Measurements from ENCODE around the gene FHL1.

Gene FHL1

DNA sequence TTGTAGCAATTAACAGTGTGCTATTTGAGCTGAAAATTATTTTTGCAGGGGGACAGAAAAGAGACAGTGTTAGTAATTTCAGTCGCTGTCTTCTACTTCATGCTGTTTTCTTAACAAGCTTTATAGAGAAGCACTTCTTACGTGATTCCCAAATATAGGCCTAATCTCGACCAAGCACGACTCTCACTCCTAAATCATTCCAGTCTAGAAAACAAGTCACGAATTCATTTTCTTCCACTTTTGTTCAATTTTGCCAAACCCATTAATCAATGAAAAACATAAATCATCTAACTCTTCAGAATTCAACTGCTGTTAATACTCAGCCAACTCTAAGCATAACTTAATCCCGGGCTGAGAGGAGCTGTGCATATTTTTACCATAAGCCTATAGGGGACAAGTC, 21.0 kb upstream of the FHL1 start:
- TF ChIP-seq JUND (IDR thresholded peaks at IDR 0.05; ENCODE audit: low read depth), result no peak
- in situ Hi-C loops (cut with HindIII; ENCODE audit: low pct_unique_long_range_greater_than_20kb, low sequenced_read_pairs), result no loop called here

DNA sequence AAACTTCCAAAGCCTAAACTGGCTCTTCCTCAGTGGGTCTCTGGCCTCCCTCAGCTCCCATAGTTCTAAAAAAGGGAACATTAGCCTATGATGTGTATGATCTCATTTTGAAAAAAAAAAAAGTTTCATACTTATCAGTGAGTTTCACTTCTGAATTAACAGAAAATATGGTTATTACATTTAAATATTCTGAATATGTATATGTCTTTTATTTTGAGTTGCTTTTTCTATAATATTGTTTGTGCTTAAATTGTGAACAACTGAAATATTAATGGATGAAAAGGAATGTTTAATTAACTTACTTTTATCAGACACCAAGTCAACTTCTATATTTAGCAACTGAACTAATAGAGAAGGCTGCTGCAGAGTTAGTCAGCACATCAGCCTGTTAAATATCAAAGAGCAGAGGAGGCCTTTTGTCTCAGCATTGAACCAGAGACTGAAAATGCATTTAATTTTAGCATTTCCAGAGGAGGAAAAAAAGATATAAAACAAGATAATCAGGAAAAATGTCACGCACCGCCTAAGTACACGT, 20.4 kb upstream of the FHL1 start:
- no peak for DNase-seq (ENCODE audit: low read depth in 1 of 2, low spot score in 1 of 2)
- TF ChIP-seq JUND (IDR thresholded peaks at IDR 0.05; ENCODE audit: low read depth), result no peak
- in situ Hi-C loops (cut with HindIII; ENCODE audit: low pct_unique_long_range_greater_than_20kb, low sequenced_read_pairs), result no loop called here

More for the DNA sequence above, 21.0 kb upstream of the FHL1 start:
- no peak for DNase-seq (ENCODE audit: low read depth in 1 of 2, low spot score in 1 of 2)

DNA sequence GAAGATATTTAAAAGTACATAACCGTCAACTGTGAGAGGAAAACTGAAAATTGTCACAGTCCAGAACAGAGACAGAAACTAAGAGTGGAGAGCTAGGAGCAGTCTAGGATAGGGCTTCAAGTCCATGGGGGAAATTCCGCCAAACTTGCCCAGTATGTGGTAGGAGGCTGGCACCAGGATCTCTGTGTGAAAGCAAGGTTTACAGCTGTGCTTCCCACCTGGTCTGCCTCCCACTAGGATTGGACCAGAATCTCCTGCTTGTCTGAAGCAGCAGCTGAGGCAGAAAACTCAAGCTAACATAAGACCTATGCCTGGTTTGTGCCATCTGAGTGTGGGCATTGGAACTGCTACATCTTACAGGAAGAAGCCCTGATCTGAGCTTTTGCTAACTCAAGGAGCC, 18.6 kb upstream of the FHL1 start:
- in situ Hi-C loops (cut with HindIII; ENCODE audit: low pct_unique_long_range_greater_than_20kb, low sequenced_read_pairs), result no loop called here
- DNase-seq (ENCODE audit: low read depth in 1 of 2, low spot score in 1 of 2), result no peak
- no peak for TF ChIP-seq JUND (IDR thresholded peaks at IDR 0.05; ENCODE audit: low read depth)

DNA sequence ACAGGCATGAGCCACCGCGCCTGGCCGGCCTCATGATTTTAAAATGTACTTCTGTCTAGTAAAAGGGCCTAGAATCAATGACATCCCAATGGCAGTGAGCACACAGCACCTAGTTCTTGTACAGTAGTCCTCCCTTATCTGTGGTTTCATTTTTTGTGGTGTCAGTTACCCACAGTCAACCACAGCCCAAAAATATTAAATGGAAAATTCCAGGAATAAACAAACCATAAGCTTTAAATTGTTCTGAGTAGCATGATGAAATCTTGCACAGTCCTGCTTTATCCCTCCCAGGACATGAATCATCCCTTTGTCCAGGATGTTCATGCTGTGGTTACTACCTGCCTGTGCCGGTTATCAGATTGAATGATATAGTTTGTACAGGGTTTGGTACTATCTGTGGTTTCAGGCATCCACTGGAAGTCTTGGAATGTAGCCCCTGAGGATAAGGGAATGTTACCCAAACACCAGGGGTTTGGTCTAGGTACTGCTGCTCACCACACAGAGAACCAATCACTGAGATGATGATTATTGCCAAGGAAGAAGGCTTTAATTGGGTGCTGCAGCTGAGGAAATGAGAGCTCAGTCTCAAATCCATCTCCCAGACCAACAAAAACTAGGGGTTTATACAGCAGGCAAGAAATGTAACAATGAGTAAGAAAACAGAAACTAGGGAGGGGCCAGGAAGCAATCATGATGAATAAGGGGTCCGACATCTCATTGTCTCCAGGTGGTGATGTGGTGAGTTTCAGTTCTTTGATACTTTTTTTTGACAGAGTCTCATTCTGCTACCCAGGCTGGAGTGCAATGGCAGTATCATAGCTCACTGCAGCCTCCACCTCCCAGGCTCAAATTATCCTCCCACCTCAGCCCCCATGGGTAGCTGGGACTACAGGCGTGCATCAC, 16.2 kb upstream of the FHL1 start:
- DNase-seq (ENCODE audit: low read depth in 1 of 2, low spot score in 1 of 2), result peak in 1 of 2 experiments; percentile 18
- in situ Hi-C loops (cut with HindIII; ENCODE audit: low pct_unique_long_range_greater_than_20kb, low sequenced_read_pairs), result no loop called here
- no peak for TF ChIP-seq JUND (IDR thresholded peaks at IDR 0.05; ENCODE audit: low read depth)

DNA sequence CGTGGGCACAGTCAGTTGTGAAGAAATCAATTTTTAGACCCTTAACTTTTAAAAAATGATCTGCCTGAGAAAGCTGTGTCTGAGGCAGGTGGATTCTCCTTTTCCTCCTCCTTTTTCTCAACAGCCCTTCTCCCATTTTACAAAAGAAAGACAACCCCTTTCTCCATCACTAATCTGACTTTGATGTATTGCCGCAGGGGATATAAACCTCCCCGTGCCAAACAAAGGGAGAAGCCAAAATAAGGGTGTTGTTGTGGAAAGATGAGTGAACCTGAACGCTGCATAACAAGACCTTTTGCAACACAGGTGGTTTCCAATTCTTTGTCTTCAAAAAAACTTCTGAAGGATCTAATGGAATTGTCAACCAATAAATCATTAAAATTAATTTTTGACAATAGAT, 8.4 kb upstream of the FHL1 start:
- DNase-seq (ENCODE audit: low read depth in 1 of 2, low spot score in 1 of 2), result no peak

DNA sequence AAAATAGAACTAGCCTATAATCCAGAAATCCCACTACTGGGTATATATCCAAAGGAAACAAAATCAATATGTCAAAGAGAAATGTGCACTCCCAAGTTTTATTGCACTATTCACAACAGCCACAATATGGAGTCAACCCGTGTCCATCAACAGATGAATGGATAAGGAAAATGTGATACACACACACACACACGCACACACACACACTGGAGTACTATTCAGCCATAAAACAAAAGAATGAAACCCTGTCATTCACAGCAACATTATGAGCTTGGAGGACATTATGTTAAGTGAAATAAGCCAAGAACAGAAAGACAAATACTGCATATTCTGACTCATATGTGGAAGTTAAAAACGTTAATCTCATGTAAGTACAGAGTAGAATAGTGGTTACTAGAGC, 5.8 kb upstream of the FHL1 start:
- in situ Hi-C loops (cut with HindIII; ENCODE audit: low pct_unique_long_range_greater_than_20kb, low sequenced_read_pairs), result no loop called here
- no peak for DNase-seq (ENCODE audit: low read depth in 1 of 2, low spot score in 1 of 2)
- TF ChIP-seq JUND (IDR thresholded peaks at IDR 0.05; ENCODE audit: low read depth), result no peak

More for the DNA sequence above, 8.4 kb upstream of the FHL1 start:
- no peak for TF ChIP-seq JUND (IDR thresholded peaks at IDR 0.05; ENCODE audit: low read depth)
- in situ Hi-C loops (cut with HindIII; ENCODE audit: low pct_unique_long_range_greater_than_20kb, low sequenced_read_pairs), result no loop called here

DNA sequence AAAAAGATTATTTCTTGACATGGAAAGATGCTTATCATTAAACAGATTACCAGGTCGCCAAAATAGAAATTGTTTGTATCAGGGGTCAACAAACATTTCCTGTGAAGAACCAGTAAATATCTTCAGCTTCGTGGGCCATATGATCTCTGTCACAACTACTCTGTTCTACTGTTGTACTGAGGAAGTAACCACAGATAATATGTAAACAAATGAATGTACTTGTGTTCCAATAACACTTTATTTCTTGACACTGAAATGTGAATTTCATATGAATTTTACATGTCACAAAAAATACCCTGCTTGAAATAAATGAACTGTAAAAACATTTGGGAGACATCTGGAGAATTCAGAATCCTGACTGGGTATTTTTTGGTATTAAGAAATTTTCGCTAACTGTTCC, 4.7 kb upstream of the FHL1 start:
- DNase-seq (ENCODE audit: low read depth in 1 of 2, low spot score in 1 of 2), result no peak
- in situ Hi-C loops (cut with HindIII; ENCODE audit: low pct_unique_long_range_greater_than_20kb, low sequenced_read_pairs), result no loop called here

DNA sequence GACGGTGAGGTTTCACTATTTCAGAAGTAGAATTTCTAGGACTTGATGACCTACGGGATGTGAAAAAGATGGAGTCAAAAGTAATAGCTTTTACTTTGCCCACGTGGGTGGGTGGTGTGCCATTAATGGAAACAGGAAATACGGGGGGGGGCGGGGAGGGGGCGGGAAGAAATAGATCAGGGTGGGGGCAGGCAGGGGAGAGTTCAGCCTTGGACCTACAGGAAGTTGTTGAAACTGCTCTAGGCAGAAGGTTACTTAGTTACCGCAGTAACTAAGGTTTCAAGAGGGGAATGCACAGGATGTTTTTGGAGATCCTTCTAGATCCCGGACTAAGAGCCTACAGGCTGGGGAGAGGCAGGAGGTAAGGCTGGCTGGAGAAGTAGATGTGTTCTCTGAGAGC, 3.6 kb upstream of the FHL1 start:
- no peak for TF ChIP-seq JUND (IDR thresholded peaks at IDR 0.05; ENCODE audit: low read depth)
- no peak for DNase-seq (ENCODE audit: low read depth in 1 of 2, low spot score in 1 of 2)
- in situ Hi-C loops (cut with HindIII; ENCODE audit: low pct_unique_long_range_greater_than_20kb, low sequenced_read_pairs), result no loop called here

More for the DNA sequence above, 4.7 kb upstream of the FHL1 start:
- no peak for TF ChIP-seq JUND (IDR thresholded peaks at IDR 0.05; ENCODE audit: low read depth)

DNA sequence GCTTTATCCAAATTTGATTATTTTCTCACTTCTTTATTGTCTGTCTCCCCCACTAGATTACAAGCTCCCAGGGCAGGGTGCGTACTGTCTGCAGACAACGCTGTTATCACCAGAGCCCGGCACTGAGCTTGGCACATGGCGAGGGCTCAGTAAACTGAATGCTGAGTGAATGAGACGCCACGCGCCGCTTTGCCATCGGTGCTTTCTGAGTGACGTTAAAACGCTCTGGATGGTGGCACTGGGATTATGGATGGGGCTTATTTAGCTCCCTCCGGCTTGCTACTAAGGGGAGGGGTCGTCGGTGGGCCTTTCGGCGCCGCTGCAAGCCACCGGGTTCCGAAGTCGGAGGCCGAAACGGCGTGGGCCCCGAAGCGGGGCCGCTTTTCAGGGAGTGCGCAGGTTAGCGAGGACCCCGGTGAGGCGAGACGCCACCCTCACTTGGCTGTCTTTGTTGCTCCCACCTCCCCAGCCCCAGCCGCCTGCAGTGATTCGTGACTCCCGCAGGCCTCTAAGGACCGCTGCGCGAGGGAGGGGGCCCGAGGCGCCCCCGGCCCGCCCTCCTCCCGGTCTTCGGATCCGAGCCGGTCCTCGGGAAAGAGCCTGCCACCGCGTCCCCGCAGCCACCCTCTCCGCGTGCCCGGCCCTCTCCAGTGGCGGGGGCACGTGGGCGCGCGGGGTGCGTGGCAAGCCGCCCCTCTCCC, 569 bp upstream of the FHL1 start:
- in situ Hi-C loops (cut with HindIII; ENCODE audit: low pct_unique_long_range_greater_than_20kb, low sequenced_read_pairs), result no loop called here
- TF ChIP-seq JUND (IDR thresholded peaks at IDR 0.05; ENCODE audit: low read depth), result no peak
- DNase-seq (ENCODE audit: low read depth in 1 of 2, low spot score in 1 of 2), result no peak

DNA sequence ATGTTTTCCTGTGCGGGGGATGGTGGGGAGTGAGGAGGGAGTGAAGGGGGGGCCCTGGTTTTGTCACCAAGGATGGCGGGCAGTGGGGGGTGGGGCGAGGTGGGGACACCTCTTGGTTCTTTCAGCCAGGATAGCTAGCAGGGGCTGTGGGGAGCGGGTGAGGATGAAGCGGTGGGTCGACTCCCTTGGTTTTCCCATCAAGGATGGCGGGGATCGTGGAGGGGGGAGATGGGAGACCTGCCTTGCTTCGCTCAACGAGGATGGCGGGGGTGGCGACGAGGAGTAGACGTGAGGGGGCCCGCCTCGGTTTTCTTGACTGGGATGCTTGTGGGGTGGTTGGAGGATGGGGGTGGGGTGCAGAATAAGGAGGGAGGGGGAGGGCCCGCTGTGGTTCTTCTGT, 643 bp downstream of the FHL1 start:
- no peak for DNase-seq (ENCODE audit: low read depth in 1 of 2, low spot score in 1 of 2)
- TF ChIP-seq JUND (IDR thresholded peaks at IDR 0.05; ENCODE audit: low read depth), result no peak
- in situ Hi-C loops (cut with HindIII; ENCODE audit: low pct_unique_long_range_greater_than_20kb, low sequenced_read_pairs), result no loop called here

DNA sequence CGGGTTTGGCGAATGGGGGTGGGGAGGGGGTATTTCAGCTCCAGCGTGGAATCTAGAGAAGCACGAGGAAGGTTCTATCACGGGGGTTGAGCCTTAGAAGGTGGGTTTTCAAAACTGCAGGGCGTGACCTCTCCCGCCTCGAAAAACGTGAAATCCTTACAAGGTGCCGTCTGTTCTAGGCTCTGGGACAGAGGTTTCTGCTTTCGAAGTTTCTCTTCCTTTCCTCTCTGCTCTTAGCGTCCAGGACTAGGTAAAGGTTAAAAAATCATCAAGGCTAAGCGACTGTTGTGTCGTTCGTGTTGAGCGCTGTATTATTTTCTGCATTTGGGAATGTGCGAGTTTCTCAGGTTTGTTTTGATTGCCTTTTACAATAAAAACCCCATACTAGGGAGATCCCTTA, 1.1 kb downstream of the FHL1 start:
- in situ Hi-C loops (cut with HindIII; ENCODE audit: low pct_unique_long_range_greater_than_20kb, low sequenced_read_pairs), result no loop called here
- no peak for DNase-seq (ENCODE audit: low read depth in 1 of 2, low spot score in 1 of 2)
- no peak for TF ChIP-seq JUND (IDR thresholded peaks at IDR 0.05; ENCODE audit: low read depth)

DNA sequence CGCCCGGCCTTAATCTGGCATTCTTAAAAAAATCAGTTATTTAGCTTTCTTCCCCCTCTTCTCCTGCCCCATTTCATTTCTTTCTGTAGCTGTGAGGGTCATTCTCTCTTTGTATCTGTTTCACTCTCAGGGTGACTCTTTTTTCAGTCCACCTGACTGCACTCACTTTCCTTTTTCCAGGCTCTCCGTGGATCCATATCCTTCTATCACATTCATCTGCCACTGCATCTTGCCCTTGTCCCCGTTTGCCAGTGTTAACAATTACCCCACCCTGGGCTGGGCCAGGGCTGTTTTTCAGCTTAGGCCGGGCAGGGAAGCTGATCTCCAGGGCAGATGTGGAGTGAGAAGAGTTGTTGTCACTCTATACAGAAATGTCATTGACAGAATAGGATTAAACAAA, 7.7 kb downstream of the FHL1 start:
- DNase-seq (ENCODE audit: low read depth in 1 of 2, low spot score in 1 of 2), result no peak
- no peak for TF ChIP-seq JUND (IDR thresholded peaks at IDR 0.05; ENCODE audit: low read depth)
- in situ Hi-C loops (cut with HindIII; ENCODE audit: low pct_unique_long_range_greater_than_20kb, low sequenced_read_pairs), result no loop called here

DNA sequence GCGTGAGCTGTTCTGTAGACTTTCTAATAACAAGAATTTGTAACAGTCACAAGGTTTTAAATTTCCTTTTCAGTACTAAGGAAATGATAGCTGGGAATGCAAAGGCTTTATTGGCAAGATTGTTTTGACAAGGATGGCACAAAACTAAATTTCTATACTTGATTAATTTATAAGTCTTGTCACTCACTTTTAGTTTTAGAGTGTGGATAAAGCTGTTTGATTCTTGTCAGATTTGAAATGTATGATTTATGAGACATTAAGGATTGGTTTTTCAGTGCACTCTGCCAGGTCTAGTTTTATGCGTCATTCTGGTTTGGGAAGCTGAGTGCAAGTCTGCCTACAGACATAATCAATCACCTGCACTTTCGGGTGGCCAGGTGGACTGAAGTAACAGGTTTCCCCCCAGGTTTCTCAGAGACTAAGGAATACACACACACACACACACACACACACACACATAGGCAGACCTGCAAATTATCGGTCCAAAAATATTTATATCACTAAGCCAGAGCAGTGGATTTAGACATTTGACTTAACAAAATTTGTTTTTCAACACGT, 9.3 kb downstream of the FHL1 start:
- in situ Hi-C loops (cut with HindIII; ENCODE audit: low pct_unique_long_range_greater_than_20kb, low sequenced_read_pairs), result no loop called here
- no peak for TF ChIP-seq JUND (IDR thresholded peaks at IDR 0.05; ENCODE audit: low read depth)
- DNase-seq (ENCODE audit: low read depth in 1 of 2, low spot score in 1 of 2), result no peak

Data from T47D (cell line).